SK-N-SH (cell line): ENCODE data around the gene MACO1.
"Not testable (repeated sequence)": the region's sequence is repeated elsewhere in the genome, so short reads cannot be mapped to it uniquely, and the experiment has no call there.

ENCODE experiments used
- EP300 ChIP-seq, 2 experiments: IDR thresholded peaks; 2 replicates each; pipeline versions ENCODE4 v1.4.0 to v1.6.1; 2012; ENCODE audit warnings: borderline replicate concordance in 1 of 2, low read depth in 1 of 2, low read length in 1 of 2
- EZH2phosphoT487 ChIP-seq: fragments of 200-600 bp; sonication (generic); IDR thresholded peaks from 2 replicates; pipeline ENCODE4 v1.6.1; 2017; ENCODE audit warnings: low read depth, mixed run types, mild to moderate bottlenecking, antibody characterized with exemption, moderate library complexity, borderline replicate concordance
- GABPA ChIP-seq: IDR thresholded peaks from 2 replicates; pipeline ENCODE4 v1.4.0; 2012; ENCODE audit warnings: low read depth, mild to moderate bottlenecking
- JUND ChIP-seq: IDR thresholded peaks from 2 replicates; pipeline ENCODE4 v1.4.0; 2012
- MXI1 ChIP-seq: IDR thresholded peaks from 2 replicates; pipeline ENCODE4 v1.6.1; 2012; ENCODE audit warnings: mild to moderate bottlenecking, low read depth, low read length, improper control_type of control experiment
- POLR2AphosphoS5 ChIP-seq: IDR thresholded peaks from 2 replicates; pipeline ENCODE4 v1.6.1; 2012; ENCODE audit warnings: low read depth, low read length
- YY1 ChIP-seq: IDR thresholded peaks from 2 replicates; pipeline ENCODE4 v1.4.0; 2012; ENCODE audit warnings: low read depth, mild to moderate bottlenecking
- TF ChIP-seq, protein P1 (sequence below): fragments of 200-600 bp; sonication (generic); IDR thresholded peaks from 2 replicates; pipeline ENCODE4 v1.6.1; 2017; ENCODE audit warnings: antibody characterized with exemption, mild to moderate bottlenecking, moderate library complexity
- TF ChIP-seq, protein P2 (sequence below): IDR thresholded peaks from 2 replicates; pipeline ENCODE4 v1.4.0; 2012; ENCODE audit warnings: low read depth

DNA sequence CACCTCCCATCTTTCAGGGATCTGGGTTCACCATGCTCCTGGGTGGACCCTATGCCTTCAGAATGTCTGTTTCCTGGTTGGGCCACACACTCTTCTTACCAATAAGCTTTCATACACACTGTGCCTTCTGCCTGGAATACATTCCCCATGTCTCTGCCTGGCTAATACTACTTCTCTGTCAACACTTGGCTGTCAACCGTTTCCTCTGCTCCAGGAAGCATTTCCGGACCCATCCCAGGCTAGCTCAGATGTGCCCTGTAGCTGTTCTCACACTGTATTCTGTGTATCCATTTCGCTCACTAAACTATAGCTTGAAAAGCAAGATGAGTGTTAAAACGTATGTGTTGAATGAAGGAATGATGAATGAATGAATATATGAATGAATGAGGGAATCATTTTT, 43.6 kb upstream of the MACO1 start:
- not testable (repeated sequence) for TF ChIP-seq MXI1; JUND; POLR2AphosphoS5; EP300 (IDR thresholded peaks at IDR 0.05; ENCODE audit: borderline replicate concordance in 1 of 2, low read depth in 1 of 2, low read length in 1 of 2); EZH2phosphoT487; GABPA; YY1
- TF ChIP-seq, protein P1, sequence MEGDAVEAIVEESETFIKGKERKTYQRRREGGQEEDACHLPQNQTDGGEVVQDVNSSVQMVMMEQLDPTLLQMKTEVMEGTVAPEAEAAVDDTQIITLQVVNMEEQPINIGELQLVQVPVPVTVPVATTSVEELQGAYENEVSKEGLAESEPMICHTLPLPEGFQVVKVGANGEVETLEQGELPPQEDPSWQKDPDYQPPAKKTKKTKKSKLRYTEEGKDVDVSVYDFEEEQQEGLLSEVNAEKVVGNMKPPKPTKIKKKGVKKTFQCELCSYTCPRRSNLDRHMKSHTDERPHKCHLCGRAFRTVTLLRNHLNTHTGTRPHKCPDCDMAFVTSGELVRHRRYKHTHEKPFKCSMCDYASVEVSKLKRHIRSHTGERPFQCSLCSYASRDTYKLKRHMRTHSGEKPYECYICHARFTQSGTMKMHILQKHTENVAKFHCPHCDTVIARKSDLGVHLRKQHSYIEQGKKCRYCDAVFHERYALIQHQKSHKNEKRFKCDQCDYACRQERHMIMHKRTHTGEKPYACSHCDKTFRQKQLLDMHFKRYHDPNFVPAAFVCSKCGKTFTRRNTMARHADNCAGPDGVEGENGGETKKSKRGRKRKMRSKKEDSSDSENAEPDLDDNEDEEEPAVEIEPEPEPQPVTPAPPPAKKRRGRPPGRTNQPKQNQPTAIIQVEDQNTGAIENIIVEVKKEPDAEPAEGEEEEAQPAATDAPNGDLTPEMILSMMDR = not testable (repeated sequence)
- TF ChIP-seq, protein P2, sequence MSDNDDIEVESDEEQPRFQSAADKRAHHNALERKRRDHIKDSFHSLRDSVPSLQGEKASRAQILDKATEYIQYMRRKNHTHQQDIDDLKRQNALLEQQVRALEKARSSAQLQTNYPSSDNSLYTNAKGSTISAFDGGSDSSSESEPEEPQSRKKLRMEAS = not testable (repeated sequence)
